Hematopoietic multipotent progenitor cell (in vitro differentiated cells): ENCODE data around the gene EIF4E2. TPM values are rescaled to one million over a fixed set of nuclear protein-coding genes. Genes with fewer than 3 reads are reported as not detected.
"Not testable (repeated sequence)": the region's sequence is repeated elsewhere in the genome, so short reads cannot be mapped to it uniquely, and the experiment has no call there.

Source experiments
- DNase-seq, 3 donors: peaks; one replicate each; pipeline ENCODE4 v3.0.0-alpha.2; 2011 to 2015; ENCODE audit warnings: low read depth in 2 of 3, low spot score in 2 of 3
- total RNA-seq: library from RNA; depleted of rRNA; stranded (reverse); fragments of >200 nt; gene quantifications from one replicate; pipeline ENCODE4 v1.2.3, GENCODE V29; 2012

The EIF4E2 gene
- total RNA-seq, 1 donor, result 24.2 TPM

DNA sequence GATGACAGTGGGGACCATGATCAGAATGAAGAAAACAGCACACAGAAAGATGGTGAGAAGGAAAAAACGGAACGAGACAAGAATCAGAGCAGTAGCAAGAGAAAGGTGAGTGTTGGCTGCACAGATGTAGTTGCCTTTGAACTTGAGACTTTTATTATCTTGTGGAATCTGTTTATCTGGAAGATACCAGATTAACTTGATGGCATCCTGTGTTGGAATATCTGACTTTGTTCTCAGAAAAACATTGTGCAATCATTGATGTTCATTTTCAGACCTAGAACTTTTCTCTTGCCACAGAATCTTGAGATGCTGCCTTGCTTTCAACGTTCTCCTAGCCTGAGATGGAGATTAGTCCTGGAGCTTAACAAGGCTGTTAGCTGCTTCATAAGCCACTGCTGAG lies 5.9 kb downstream of the EIF4E2 start:
- DNase-seq, result no peak

DNA sequence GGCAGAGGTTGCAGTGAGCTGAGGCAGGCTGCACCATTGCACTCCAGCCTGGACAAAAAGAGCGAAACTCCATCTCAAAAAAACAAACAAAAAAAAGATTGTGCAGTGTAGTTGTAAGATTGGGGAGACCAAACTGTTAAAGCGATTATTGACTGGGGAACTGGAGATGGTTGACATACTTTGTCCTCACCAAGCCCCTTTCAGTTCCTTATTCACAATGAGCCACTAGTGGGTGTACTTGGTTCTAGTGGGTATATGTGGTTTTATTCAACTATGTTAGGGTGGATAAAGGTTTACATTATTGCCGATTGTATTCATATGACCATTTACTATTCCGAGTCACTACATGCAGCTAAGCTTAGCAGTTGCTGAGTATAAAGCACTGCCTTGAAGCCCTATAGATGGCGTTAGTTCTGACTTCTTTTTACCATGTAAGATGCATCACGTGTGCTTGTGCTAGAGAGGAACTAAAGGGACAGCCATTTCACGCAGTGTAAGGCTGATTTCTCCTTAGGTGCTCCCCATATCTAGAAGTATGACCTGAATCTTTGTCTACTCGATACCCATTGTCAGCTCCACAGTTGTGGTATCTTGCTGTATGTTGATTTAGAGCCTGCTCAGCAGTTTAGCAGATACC lies 12.1 kb downstream of the EIF4E2 start:
- no peak for DNase-seq

DNA sequence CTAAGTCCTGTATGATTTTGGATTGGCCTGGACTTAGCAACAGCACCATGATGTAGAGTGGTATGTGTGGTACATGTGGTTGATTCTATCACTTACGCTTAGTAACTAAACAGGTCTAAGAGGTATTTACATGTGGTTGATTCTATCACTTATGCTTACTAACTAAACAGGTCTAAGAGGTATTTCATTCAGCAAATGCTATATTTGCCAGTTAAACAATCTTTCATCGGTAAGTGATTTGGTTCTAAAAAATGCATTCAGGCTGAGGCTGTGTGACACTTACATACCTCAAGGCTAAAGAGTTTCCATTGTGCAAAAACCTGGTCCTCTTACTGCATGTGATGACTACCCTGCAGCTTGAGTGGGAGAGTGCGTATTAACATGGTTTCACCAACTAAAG lies 13.1 kb downstream of the EIF4E2 start:
- no peak for DNase-seq

DNA sequence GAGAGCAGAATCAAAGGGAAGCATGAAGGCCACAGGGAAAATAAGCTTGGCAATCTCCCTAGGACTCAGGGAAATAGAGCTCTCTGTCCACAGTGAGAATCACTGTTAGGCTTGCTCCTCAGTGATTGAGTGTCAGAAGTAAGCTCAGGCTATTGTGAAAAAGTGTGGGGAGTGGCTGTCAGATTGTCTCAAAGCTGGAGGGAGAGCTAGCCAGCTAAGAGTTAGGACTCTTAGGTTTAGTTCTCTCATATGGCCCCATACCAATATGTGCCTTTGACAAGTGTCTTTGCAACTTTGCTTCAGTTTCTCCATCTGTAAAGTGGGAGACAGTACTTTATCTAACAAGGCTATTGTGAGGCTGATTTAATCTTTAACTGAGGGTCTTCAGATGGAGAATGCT lies 17.2 kb downstream of the EIF4E2 start:
- no peak for DNase-seq

DNA sequence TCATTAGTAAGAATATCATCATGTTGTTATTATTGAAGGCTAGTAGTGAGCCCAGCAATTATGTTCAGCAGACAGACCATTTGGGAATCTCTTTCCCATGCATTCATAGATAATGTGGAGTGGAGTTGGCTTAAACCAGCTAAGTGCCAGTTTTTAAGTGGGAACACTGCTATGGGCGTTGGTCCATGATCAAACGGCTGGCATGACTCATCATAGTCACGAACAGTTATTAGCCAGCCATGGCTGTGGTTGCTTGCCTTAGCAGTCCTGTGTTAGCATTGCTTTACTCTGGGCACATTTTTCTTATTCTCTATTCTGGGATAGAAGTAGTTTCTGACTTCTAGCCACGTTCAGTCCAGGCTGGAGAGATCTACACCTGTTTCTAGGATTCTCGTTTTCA lies 17.7 kb downstream of the EIF4E2 start:
- no peak for DNase-seq

DNA sequence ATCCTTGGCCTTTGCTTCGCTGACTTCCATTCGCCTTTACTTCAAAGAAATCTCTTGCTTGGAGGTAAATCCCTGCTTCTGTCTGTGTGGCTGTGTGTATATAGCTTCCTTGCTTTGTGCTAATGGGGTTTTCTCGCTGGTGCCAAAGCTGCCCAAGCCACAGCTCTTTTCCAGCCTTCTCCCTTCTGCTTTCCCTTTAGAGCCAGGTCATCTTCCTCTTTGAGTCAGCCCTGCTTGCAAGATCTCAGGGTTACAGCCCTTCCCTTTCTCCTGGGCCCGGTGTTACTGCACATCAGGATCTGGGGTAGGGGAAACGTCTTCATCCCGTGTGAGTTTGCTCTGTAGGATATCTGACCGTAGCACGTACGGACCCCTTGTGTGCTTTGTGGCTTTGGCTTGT lies 19.1 kb downstream of the EIF4E2 start:
- no peak for DNase-seq

DNA sequence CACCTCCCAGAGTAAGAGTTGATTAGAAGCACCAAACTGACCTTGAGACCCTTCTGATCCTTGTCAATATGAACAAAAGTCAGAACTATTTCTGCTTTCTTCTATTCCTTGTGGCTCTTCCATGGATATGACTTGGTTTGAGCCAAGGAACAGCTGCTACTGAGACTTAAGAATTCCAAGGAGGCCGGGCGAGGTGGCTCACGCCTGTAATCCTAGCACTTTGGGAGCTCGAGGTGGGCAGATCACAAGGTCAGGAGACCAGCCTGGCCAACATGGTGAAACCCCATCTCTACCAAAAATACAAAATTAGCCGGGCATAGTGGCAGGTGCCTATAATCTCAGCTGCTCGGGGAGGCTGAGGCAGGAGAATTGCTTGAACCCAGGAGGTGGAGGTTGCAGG lies 20.0 kb downstream of the EIF4E2 start:
- not testable (repeated sequence) for DNase-seq

DNA sequence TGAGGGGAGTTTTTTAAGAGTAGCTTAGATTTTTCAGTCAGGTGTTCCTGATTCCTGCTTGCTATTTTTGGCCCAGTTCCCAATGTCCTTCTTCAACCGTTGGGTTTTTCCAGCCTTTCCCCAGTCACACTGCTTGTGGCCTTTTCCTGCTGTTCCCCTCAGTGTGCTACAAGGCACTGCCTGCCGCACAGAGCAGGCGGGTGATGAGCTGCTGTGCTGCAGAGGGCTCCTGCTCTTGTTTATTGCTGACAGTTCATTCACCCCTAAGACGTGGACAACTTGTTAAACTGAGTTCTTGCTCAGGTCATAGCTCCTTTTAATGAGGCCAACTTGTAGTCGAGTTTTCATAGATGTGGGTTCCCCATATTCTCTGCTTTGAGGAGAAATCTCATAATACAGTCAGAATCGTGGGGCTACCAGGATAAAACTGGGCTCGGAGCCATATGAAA lies 20.6 kb downstream of the EIF4E2 start:
- no peak for DNase-seq

DNA sequence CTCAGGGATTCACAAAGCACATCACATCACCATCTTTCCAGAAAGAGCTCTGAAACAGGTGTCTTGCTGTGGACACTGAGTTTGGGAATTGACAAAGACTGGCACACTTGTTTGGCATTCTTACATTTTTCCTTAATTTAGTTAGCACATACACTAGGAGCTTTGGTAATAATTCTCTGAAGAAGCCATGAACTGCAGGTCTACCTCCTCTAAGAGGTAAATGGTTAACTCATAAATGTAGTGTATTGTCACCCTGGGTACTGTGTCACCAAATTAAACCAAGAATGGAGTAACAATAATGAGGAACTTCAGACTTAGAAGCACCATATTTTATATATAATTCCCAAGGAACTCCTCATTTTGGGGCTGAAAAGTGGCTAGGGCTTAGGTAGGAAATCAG lies 22.6 kb downstream of the EIF4E2 start:
- no peak for DNase-seq

DNA sequence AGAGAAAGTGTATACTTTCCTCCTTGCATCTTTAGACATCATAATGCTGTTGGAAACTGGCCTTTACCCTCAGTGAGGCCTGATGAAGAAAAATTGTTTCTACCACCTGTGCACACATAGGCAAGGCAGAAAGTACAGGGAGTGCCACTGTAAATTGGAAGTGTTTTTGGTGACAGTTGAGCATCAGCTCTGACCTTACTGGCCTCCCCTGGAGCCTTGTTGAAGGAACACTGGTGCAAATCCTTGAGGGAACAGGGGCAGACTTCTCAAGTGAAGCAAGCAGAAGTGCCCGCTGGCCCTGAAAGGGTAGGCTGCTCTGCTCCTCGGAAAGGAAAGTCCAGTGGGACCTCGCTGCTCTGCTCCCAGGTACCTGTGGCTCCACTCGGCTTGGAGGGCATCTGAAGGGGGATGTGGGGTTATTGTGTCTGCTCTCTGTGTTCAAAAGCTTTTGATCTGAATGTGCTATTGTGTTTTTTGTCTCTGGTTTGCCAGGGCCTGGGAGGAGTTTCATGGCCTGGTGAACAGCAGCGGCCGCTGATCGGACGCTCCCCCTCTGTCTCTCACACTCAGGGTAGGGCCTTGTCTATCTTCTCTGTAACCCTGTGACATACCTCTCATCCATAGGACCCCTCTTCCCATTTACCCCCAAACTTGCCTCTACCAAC lies 23.4 kb downstream of the EIF4E2 start:
- no peak for DNase-seq

DNA sequence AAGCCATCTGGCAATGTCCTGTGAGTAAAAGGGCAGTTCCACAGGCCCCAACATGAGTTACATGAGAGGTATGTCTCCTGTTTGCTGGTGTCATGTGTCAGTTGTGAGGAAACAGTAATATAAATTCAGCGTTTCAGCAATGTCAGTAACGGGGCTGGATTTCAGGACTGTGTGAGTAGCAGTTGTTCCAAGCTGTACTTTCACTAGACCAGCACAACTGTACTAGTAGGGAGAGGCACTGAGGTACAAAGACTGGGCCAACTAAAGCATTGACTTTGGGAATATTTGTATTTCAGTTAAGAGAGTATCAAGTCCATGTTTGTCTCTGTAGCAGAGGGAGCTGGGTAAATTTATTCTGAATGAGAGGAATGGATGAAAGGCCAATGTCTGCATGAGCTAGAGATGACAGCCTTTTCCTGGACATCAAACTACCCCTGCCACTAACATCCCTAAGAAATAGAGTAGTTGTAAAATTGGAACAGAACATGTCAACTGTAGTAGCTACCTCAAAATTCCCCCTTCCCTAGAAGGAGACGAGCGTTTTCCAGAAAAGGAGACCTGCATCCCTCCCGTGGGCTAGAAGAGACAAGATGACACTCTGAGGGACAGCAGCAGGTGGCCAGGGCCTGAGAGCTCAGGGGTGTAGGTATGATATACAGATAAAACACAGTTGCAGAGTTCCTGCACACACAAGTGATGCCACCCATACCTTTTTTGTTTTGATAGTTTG lies 24.4 kb downstream of the EIF4E2 start:
- no peak for DNase-seq

DNA sequence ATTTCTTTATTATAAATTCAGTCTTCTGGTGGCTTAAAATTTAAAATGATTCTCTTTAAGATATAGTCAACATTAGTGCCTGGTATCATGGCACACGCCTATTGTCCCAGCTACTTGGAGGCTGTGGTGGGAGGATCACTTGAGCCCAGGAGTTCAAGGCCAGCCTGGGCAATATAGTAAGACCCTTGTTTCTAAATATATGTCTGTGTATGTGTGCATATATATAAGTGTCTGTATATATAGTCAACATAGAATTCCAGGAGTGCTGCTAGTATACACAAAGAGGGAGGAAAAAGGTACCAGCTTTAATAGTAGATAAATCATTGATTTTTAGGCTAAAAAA lies 24.9 kb downstream of the EIF4E2 start:
- no peak for DNase-seq

DNA sequence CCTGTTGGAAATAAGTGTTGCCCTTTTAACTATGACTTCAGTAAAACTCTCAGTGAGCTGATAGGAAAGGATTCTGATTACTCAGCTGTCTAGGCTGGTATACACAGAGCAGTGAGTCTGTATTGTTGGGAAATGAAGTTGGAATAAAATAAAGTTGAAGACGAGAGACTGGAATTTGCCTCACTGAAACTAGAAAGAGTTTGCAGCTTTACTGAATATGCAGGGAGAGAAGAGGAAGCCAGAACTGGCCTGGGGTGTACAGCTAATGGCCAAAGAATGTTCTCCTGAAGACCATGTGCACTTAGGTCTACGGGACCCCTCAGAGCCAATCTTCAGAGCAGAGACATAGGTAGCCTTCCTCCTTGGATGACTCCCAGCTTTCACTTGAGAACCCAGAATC lies 26.5 kb downstream of the EIF4E2 start:
- no peak for DNase-seq

DNA sequence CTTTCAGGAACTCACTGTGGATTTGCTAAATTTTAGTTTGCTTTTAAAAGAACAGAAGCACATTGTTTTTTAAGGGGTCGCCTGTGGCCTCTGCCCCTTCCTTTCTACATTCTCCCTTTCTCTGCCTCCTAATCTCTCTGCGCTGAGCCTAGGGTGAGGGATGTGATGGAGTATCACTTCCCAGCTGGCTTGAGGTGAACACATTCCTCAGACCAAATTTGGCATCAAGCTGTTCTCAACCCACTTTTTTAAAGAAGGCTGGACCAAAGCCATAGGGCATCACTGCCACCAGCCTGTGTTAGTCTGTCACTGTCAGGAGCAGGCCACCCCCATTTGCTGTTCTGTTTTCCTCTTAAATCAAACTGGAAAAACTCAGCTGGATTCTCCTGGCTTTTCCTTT lies 27.4 kb downstream of the EIF4E2 start:
- no peak for DNase-seq

DNA sequence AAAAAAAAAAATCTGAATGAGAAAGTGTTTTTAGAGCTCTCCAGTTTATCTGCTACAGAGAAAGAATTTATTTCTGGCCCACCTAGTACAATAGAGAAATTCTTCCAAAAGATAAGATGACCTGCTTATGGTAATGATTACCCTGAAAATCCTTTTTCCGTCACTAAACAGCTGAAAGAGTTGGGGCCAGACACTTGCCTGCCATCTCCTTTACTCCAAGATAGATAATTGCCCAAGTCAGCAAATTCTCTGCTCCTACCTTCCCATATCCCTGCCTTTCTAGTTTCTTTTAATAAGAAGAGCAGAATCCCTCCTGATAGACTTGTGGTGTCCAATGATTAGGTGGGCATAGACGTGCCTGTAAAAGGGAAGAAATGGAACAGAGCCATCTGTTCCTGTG lies 28.1 kb downstream of the EIF4E2 start:
- no peak for DNase-seq

DNA sequence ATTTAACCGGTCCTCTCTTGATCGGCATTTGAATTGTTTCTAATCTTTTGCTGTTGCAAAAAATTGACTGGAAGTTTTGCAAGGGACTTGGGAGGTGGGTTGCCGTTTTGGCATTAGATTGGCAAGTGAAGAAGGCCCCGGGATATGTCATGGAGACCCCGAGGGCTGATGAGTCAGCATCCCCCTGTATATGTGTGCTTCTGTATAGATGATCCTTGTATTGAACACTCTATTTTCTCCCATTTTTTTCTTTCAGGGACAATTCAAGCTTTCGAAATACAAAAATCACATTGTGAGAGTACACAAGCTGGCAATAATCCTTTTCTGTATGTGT lies 30.1 kb downstream of the EIF4E2 start:
- no peak for DNase-seq

DNA sequence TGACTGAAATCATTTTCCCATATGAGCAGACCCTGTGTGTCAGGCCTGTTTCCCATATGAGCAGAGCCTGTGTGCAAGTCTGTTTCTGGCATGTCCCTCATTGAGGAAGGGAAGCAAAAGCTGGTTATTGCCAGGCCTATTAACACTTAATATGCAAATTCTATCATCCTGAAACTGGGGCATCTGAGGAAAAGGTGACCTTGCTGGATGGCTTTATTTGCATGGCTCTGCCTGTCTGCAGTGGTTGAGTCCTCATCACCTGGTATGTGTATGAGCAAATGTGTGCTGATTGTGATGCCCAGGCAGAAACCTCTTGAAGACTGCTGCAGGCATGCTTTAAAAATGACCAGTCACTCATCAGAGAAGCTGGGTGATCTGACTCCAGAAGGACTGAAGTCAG lies 31.2 kb downstream of the EIF4E2 start:
- no peak for DNase-seq

DNA sequence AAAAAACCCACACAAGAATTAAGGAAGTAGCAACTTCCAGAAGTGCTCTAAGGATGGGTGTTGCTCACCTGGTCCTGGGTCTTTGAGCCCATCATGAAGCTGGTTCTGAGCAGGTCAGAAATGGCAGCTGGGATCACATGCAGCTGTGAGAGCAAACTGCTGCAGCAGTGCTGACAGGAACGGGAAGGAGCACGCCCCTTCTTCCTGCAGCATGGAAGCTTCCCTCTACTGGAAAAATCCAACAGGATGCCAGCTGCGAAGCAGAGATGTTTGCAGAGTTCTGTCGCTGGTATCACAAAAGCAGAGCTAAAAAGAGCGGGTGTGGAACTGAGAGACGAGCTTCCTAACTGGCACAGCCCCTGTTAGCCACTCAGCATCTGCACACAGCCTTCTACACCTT lies 33.7 kb downstream of the EIF4E2 start:
- no peak for DNase-seq

DNA sequence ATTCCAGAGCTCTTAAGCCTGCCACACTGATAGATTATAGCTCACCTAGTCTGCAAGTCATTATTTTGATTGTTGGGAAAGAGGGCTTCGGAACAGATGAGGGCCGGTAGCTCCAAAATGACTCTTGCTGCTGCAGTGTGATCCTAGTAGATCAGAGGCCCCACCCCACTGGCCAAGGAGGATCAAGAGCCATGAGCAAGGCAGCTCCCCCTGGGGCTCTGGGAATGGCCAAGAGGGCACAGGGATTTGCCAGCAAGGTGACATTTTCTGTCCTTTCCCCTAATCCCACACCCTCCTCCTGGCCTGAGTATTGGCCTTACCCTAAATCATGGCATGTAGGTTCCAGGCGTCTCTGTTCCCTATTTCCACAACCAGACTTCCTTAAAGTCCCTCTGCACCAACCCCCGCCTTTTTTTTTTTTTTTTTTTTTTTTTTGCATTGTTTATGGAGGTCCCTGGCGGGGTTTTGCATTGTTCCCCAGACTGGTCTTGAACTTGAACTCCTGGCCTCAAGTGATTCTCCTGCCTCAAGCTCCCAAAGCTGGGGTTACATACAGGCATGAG lies 36.5 kb downstream of the EIF4E2 start:
- DNase-seq, result no peak

DNA sequence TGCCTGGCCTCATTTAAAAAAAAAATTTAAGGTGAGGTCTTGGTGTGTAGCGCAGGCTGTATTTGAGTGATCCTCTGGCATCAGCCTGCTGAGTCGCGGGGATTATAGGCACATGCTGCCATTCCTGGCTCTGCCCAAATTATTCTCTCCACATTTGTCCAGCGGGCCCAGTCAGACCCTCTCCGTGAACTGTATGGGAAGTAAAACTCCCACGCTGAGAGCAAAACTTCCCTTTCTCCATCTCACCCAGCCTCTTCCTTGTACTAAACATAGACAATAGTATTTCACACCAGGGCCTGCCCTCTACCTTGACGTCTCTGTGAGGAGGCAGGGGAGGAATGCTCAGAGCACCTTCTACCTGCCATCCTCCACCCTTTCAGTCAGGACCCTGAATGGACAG lies 37.0 kb downstream of the EIF4E2 start:
- DNase-seq, result no peak

DNA sequence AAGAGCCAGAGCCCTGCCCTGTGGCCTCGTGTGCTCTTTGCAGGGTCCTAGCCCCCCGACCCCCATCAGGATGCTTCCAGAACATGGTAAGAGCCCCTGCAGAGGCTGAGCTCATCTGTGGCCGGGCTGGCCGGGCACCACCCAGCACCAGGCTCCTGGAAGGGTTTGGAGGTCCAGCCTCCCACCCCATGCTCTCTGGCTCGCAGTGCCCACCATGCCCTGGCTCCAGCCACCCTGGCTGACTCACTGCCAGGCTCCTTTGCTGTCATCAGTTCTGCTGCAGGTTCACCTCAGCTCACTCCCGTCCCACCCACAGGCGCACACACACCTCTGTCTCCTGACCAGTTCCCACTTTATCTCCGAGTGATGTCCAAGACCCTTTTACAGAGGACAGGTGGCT lies 37.5 kb downstream of the EIF4E2 start:
- no peak for DNase-seq
